HEK293T (cell line): ENCODE measurements around the gene MX2.

Experiments used
- BHLHE40 ChIP-seq: fragments of 450-650 bp; IDR thresholded peaks from 2 replicates; pipeline ENCODE4 v1.6.1; 2016; ENCODE audit warnings: mild to moderate bottlenecking, moderate library complexity, borderline replicate concordance
- L3MBTL2 ChIP-seq: fragments of 450-650 bp; conservative IDR thresholded peaks from 2 replicates; pipeline ENCODE4 v1.6.1; 2016; ENCODE audit warnings: mild to moderate bottlenecking
- TARDBP ChIP-seq: fragments of 450-650 bp; IDR thresholded peaks from 2 replicates; pipeline ENCODE4 v1.6.1; 2016
- ZNF384 ChIP-seq: fragments of 450-650 bp; IDR thresholded peaks from 2 replicates; pipeline ENCODE4 v1.6.1; 2016

DNA sequence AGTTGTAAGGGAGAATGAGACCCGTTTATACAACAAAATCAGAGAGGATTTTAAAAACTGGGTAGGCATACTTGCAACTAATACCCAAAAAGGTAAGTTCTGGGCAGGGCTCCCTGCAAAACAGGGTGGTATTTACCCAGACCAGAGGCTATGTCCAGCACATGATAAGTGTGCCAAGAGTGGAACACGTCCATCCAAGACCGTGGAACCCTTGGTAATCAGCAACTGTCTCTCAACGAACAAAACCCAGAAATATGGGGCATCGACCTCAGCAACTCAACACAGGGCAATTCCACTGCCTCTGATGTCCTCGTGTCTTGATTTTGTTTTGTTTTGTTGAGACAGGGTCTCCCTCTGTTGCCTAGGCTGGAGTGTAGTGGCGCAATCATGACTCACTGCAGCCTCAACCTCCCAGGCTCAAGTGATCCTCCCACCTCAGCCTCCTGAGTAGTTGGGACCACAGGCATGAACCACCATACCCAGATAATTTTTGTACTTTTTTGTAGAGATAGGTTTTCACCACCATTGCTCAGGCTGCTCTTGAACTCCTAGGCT, 37.5 kb downstream of the MX2 start:
- TF ChIP-seq ZNF384 (no peak), BHLHE40 (no peak), L3MBTL2 (no peak), TARDBP (no peak)
